Measurements from ENCODE around the gene ARF4.
"Not testable (repeated sequence)": the region's sequence is repeated elsewhere in the genome, so short reads cannot be mapped to it uniquely, and the experiment has no call there.

GRCh38 chr3:57634259-57634658 lies 37.1 kb upstream of the ARF4 start:
- TF ChIP-seq CTCF, POLR2A (IDR thresholded peaks at IDR 0.05): not testable (repeated sequence)
